K562 (cell line): Measurements from ENCODE around the gene ERBB4. TPM values are rescaled to one million over a fixed set of nuclear protein-coding genes. Genes with fewer than 3 reads are reported as not detected.

Source experiments
- ATAC-seq: fragments of 200-7000 bp; cut with Tn5 transposase; 3 replicates; pipeline ENCODE4 v1.9.1; 2020; ENCODE audit warnings: moderate library complexity
- BruUV-seq: library from RNA; stranded (reverse); fragments of 400-500 nt; replicated peaks from 2 replicates; lab custom pipeline; 2021; lab: Mats Ljungman, UMichigan
- CTCF ChIA-PET: fragments of 300-600 bp; formaldehyde crosslinking; extraction: SDS; loops from one replicate; lab custom pipeline; 2021; ENCODE audit warnings: low intra/inter-chr PET ratio; lab: Yijun Ruan, JAX
- POLR2A ChIA-PET: fragments of 300-600, 350-650 bp; sonication (Branson Sonifier 250); formaldehyde crosslinking; extraction: SDS; loops from one replicate; lab custom pipeline; 2021; ENCODE audit warnings: antibody characterized with exemption, inconsistent platforms; lab: Yijun Ruan, JAX
- DNase-seq, 4 experiments: peaks; one replicate each; pipeline versions ENCODE4 v3.0.0 to v3.0.0-alpha.2; 2011 to 2018; ENCODE audit warnings: low spot score in 3 of 4, mixed read lengths in 3 of 4; ENCODE audit errors: extremely low read depth in 1 of 4
- FAIRE-seq: peaks from 2 replicates; lab custom pipeline; 2011; peaks lifted over from hg19 to GRCh38; lab: Jason Lieb, UNC
- H2AFZ ChIP-seq: 2 replicates; pipeline ENCODE4 v1.6.0; 2011; ENCODE audit warnings: low read depth, low read length, control low read depth, inconsistent platforms
- H3K27ac ChIP-seq: fragments of 200-600 bp; 3 replicates; pipeline ENCODE4 v1.8.0; 2011; ENCODE audit warnings: low read depth, mild to moderate bottlenecking, control low read depth, inconsistent platforms, low read length, moderate library complexity, mixed read lengths; ENCODE audit errors: extremely low read depth
- H3K27me3 ChIP-seq, 2 experiments: fragments of 300-600 bp in 1 of 2; 2 replicates in 1 of 2; 3 replicates in 1 of 2; pipeline versions ENCODE4 v1.6.0 to v1.8.0; 2011; ENCODE audit warnings: inconsistent platforms in 2 of 2, low read length in 2 of 2, mild to moderate bottlenecking in 1 of 2, mixed read lengths in 1 of 2, moderate library complexity in 1 of 2; ENCODE audit not compliant: control insufficient read depth in 2 of 2, insufficient read depth in 2 of 2
- H3K36me3 ChIP-seq: fragments of 300-600 bp; 3 replicates; pipeline ENCODE4 v1.8.0; 2011; ENCODE audit warnings: mild to moderate bottlenecking, low read length, inconsistent platforms; ENCODE audit not compliant: control insufficient read depth, insufficient read depth
- H3K4me1 ChIP-seq, 2 experiments: fragments of 200-600 bp in 1 of 2; replicated peaks in 1 of 2; 2 replicates in 1 of 2; 3 replicates in 1 of 2; pipeline versions ENCODE4 v1.5.1 to v1.8.0; 2011; ENCODE audit warnings: inconsistent platforms in 2 of 2, low read length in 2 of 2, mild to moderate bottlenecking in 1 of 2, mixed read lengths in 1 of 2, moderate library complexity in 1 of 2; ENCODE audit not compliant: control insufficient read depth in 2 of 2, insufficient read depth in 2 of 2
- H3K4me2 ChIP-seq: 2 replicates; pipeline ENCODE4 v1.6.1; 2011; ENCODE audit warnings: low read length, control low read depth, inconsistent platforms, mixed read lengths; ENCODE audit not compliant: insufficient read depth
- H3K4me3 ChIP-seq: fragments of 200-600 bp; sonication (generic), shearing (Covaris generic); 2 replicates; pipeline ENCODE4 v1.5.1; 2016; ENCODE audit warnings: control low read depth, inconsistent platforms
- H3K79me2 ChIP-seq: fragments of 200-600 bp; 3 replicates; pipeline ENCODE4 v1.8.0; 2011; ENCODE audit warnings: low read length, inconsistent platforms; ENCODE audit not compliant: control insufficient read depth, insufficient read depth
- H3K9ac ChIP-seq, 2 experiments: 2 replicates each; pipeline versions ENCODE4 v1.6.0 to v1.6.1; 2011; ENCODE audit warnings: low read depth in 2 of 2, low read length in 2 of 2, control low read depth in 1 of 2, inconsistent platforms in 1 of 2, mild to moderate bottlenecking in 1 of 2, mixed read lengths in 1 of 2; ENCODE audit not compliant: insufficient read depth in 1 of 2
- H3K9me1 ChIP-seq: one replicate; pipeline ENCODE4 v1.6.0; 2011; ENCODE audit warnings: inconsistent platforms, mild to moderate bottlenecking, low read length, moderate library complexity; ENCODE audit not compliant: control insufficient read depth, insufficient read depth
- H3K9me3 ChIP-seq: replicated peaks from 2 replicates; pipeline ENCODE4 v1.5.1; 2011; ENCODE audit warnings: low read depth, low read length, inconsistent platforms; ENCODE audit not compliant: control insufficient read depth, insufficient read depth
- H4K20me1 ChIP-seq: replicated peaks from 2 replicates; pipeline ENCODE4 v1.6.1; 2011; ENCODE audit warnings: low read length, inconsistent platforms, mixed read lengths; ENCODE audit not compliant: control insufficient read depth, insufficient read depth
- BCOR ChIP-seq: fragments of 450-650 bp; IDR thresholded peaks from 2 replicates; pipeline ENCODE4 v1.6.1; 2016
- KHSRP ChIP-seq: fragments of 450-650 bp; IDR thresholded peaks from 2 replicates; pipeline ENCODE4 v1.6.1; 2017
- NFRKB ChIP-seq: fragments of 450-650 bp; IDR thresholded peaks from 2 replicates; pipeline ENCODE4 v1.6.1; 2016; ENCODE audit warnings: low read depth
- ZBTB17 ChIP-seq: fragments of 450-650 bp; formaldehyde crosslinking; IDR thresholded peaks from 2 replicates; pipeline ENCODE4 v1.4.0; 2020; ENCODE audit warnings: mild to moderate bottlenecking
- ZKSCAN8 ChIP-seq: fragments of 200-800 bp; sonication (Bioruptor generic); IDR thresholded peaks from 2 replicates; pipeline ENCODE4 v1.6.1; 2016; ENCODE audit warnings: missing genetic modification characterization, missing compliant biosample characterization
- WGBS: fragments of 100-300 bp; shearing (Covaris generic); methylation state at CpG from one replicate; pipeline ENCODE4 v1.1.6; 2016; ENCODE audit warnings: low coverage, mixed read lengths; ENCODE audit not compliant: insufficient coverage; ENCODE audit errors: missing lambda C conversion rate; 5-methylcytosine and 5-hydroxymethylcytosine counted together
- in situ Hi-C: fragments of 300-500 bp; cut with MboI; formaldehyde crosslinking; loops from 4 replicates; pipeline ENCODE4 v1.15.0; 2018; ENCODE audit warnings: inconsistent platforms, mixed read lengths
- intact Hi-C: fragments of 100-400 bp; cut with micrococcal nuclease; formaldehyde crosslinking; loops from 2 replicates; pipeline ENCODE4 v1.14.2; 2022
- polyA plus RNA-seq, 8 experiments: library from polyadenylated mRNA; depleted of rRNA in 4 of 8; stranded (reverse) in 5 of 8; unstranded in 3 of 8; fragments of >200 nt; fragmentation: Nextera tagmentation in 2 of 8; fragmentation: Illumina TruSeq in 1 of 8; extraction: Ambion mirVana in 2 of 8; extraction: Trizol in 1 of 8; gene quantifications; 2 replicates each; pipeline versions ENCODE4 v1.2.1 to v1.2.3, GENCODE V29; 2011 to 2014; ENCODE audit warnings: inconsistent platforms in 1 of 8, missing spikeins in 1 of 8
- total RNA-seq, 7 experiments: library from RNA; depleted of rRNA in 6 of 7; stranded (reverse); fragments of >200 nt in 6 of 7; fragmentation: Illumina TruSeq in 2 of 7; extraction: Trizol in 2 of 7; gene quantifications; 2 replicates each; pipeline versions ENCODE4 v1.2.1 to v1.2.3, GENCODE V29; 2011 to 2021; ENCODE audit warnings: low replicate concordance in 1 of 7
- TF ChIP-seq, protein P1 (sequence below): fragments of 450-650 bp; IDR thresholded peaks from 2 replicates; pipeline ENCODE4 v1.6.1; 2017; ENCODE audit warnings: antibody characterized with exemption, mild to moderate bottlenecking
- TF ChIP-seq, protein P2 (sequence below): fragments of 200-400 bp; formaldehyde crosslinking; IDR thresholded peaks from 2 replicates; pipeline ENCODE4 v1.6.1; 2017; ENCODE audit warnings: mild to moderate bottlenecking, low read depth, low read length, moderate library complexity

ERBB4 gene
- total and polyA plus RNA-seq, 9 of the 15 experiments (the other 6 are each of a cell fraction or from before 2014, with no cell fraction given) = not detected

DNA sequence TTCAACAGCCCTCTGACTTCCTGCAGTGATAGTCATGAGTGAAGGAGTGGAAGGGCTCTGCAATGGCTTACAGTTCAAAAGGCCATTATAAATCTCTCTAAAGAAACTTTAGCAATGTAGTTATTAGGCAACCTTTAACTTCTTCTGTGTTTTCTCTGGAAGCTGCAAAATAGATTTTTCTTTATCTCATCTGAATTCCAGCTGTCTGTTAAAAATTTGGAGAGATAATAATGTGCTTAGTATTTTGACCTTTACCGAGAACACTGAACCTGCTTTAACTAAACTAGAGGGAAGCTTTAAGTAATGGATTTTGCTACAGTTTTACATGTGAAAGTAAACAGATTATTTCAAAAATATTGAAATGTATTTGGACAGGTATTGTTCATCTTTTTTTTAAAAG, 847.9 kb downstream of the ERBB4 start (continued):
- TF ChIP-seq, protein P1, sequence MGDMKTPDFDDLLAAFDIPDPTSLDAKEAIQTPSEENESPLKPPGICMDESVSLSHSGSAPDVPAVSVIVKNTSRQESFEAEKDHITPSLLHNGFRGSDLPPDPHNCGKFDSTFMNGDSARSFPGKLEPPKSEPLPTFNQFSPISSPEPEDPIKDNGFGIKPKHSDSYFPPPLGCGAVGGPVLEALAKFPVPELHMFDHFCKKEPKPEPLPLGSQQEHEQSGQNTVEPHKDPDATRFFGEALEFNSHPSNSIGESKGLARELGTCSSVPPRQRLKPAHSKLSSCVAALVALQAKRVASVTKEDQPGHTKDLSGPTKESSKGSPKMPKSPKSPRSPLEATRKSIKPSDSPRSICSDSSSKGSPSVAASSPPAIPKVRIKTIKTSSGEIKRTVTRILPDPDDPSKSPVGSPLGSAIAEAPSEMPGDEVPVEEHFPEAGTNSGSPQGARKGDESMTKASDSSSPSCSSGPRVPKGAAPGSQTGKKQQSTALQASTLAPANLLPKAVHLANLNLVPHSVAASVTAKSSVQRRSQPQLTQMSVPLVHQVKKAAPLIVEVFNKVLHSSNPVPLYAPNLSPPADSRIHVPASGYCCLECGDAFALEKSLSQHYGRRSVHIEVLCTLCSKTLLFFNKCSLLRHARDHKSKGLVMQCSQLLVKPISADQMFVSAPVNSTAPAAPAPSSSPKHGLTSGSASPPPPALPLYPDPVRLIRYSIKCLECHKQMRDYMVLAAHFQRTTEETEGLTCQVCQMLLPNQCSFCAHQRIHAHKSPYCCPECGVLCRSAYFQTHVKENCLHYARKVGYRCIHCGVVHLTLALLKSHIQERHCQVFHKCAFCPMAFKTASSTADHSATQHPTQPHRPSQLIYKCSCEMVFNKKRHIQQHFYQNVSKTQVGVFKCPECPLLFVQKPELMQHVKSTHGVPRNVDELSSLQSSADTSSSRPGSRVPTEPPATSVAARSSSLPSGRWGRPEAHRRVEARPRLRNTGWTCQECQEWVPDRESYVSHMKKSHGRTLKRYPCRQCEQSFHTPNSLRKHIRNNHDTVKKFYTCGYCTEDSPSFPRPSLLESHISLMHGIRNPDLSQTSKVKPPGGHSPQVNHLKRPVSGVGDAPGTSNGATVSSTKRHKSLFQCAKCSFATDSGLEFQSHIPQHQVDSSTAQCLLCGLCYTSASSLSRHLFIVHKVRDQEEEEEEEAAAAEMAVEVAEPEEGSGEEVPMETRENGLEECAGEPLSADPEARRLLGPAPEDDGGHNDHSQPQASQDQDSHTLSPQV = no peak
- TF ChIP-seq ZKSCAN8 (CRISPR knock-in tag) = no peak
- TF ChIP-seq, all 486 proteins: peak for 0

DNA sequence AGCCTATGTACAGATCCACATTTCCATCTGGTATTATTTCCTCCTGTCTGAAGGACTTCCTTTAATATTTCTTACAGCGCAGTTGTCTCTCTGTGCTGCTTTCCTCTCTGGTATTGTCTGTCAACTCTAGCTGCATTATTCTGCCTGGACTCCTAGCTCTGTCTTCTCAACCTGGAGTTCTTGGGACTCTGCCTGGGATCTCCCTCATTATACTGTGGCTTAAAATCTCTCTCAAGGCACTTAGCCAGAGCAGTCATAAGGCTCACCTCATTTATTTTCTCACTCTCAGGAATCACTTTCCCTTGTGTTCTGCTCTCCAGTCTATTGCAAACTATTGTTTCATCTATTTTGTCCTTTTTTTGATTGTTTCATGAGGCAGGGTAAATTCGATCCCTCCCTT, 850.4 kb downstream of the ERBB4 start:
- ChIA-PET POLR2A (no interaction called here), CTCF (no interaction called here)
- H3K9me3 ChIP-seq = no peaks in the 10 kb centered on the region
- no peaks in the 10 kb centered on the region for H3K36me3 ChIP-seq
- no peak overlapping the region for H3K27ac ChIP-seq
- no peak for FAIRE-seq
- in situ Hi-C loops = no loop called here
- no peaks in the 10 kb centered on the region for H4K20me1 ChIP-seq
- TF ChIP-seq ZBTB17 (CRISPR knock-in tag) = no peak
- no peak for TF ChIP-seq KHSRP
- TF ChIP-seq BCOR = no peak
- TF ChIP-seq, protein P2, sequence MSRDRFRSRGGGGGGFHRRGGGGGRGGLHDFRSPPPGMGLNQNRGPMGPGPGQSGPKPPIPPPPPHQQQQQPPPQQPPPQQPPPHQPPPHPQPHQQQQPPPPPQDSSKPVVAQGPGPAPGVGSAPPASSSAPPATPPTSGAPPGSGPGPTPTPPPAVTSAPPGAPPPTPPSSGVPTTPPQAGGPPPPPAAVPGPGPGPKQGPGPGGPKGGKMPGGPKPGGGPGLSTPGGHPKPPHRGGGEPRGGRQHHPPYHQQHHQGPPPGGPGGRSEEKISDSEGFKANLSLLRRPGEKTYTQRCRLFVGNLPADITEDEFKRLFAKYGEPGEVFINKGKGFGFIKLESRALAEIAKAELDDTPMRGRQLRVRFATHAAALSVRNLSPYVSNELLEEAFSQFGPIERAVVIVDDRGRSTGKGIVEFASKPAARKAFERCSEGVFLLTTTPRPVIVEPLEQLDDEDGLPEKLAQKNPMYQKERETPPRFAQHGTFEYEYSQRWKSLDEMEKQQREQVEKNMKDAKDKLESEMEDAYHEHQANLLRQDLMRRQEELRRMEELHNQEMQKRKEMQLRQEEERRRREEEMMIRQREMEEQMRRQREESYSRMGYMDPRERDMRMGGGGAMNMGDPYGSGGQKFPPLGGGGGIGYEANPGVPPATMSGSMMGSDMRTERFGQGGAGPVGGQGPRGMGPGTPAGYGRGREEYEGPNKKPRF = no peak
- TF ChIP-seq NFRKB = no peak
- no peaks in the 10 kb centered on the region for H3K79me2 ChIP-seq
- no TSS peak for BruUV-seq
- H3K9ac ChIP-seq = no peak overlapping the region
- H3K27me3 ChIP-seq = no peaks in the 10 kb centered on the region
- ATAC-seq = no peak
- intact Hi-C loops = no loop called here
- H3K4me2 ChIP-seq = no peak overlapping the region
- no peak for DNase-seq
- H2AFZ ChIP-seq = no peak overlapping the region
- H3K4me3 ChIP-seq = no peak overlapping the region
- no peaks in the 10 kb centered on the region for H3K4me1 ChIP-seq
- WGBS = 5% methylated on average over 2 of the region's 2 CpGs
- H3K9me1 ChIP-seq = no peaks in the 10 kb centered on the region
